Caco-2 (cell line): ENCODE measurements around the gene SCN3B. TPM values are rescaled to one million over a fixed set of nuclear protein-coding genes. Genes with fewer than 3 reads are reported as not detected.

Experiments
- BruUV-seq: library from RNA; stranded (reverse); fragments of 400-500 nt; replicated peaks from 2 replicates; lab custom pipeline; 2021; lab: Mats Ljungman, UMichigan
- CTCF ChIA-PET: fragments of 300-600 bp; sonication (Branson Sonifier 250); formaldehyde crosslinking; loops from one replicate; lab custom pipeline; 2022; ENCODE audit warnings: antibody characterized with exemption; lab: Charles Lee
- POLR2A ChIA-PET: fragments of 300-600 bp; sonication (Branson Sonifier 250); formaldehyde crosslinking; loops from one replicate; lab custom pipeline; 2022; ENCODE audit warnings: antibody characterized with exemption; lab: Charles Lee
- DNase-seq, 2 experiments: peaks; one replicate each; pipeline versions ENCODE4 v3.0.0 to v3.0.0-alpha.2; 2020 to 2022
- H3K27me3 ChIP-seq: replicated peaks from 2 replicates; pipeline ENCODE4 v1.6.0; 2011; ENCODE audit warnings: low read length; ENCODE audit not compliant: control insufficient read depth, insufficient read depth
- H3K36me3 ChIP-seq: 2 replicates; pipeline ENCODE4 v1.5.1; 2011; ENCODE audit warnings: low read length; ENCODE audit not compliant: control insufficient read depth, insufficient read depth
- H3K4me1 ChIP-seq: fragments of 250-450 bp; sonication (Bioruptor Pico); 2 replicates; pipeline ENCODE4 v1.5.1; 2020; ENCODE audit warnings: mild to moderate bottlenecking
- H3K4me3 ChIP-seq: 2 replicates; pipeline ENCODE4 v1.5.1; 2011; ENCODE audit warnings: low read depth, mild to moderate bottlenecking, control low read depth, low read length
- H3K9me3 ChIP-seq: fragments of 250-450 bp; sonication (Bioruptor Pico); 2 replicates; pipeline ENCODE4 v1.5.1; 2020; ENCODE audit warnings: mild to moderate bottlenecking, moderate library complexity
- H3K27ac Mint-ChIP-seq: one replicate; pipeline ENCODE4 v1.8.0; 2022; ENCODE audit warnings: mixed read lengths; ENCODE audit not compliant: unreplicated experiment
- H3K27me3 Mint-ChIP-seq: one replicate; pipeline ENCODE4 v1.8.0; 2022; ENCODE audit warnings: mixed read lengths; ENCODE audit not compliant: insufficient read depth, unreplicated experiment
- H3K36me3 Mint-ChIP-seq: one replicate; pipeline ENCODE4 v1.8.0; 2022; ENCODE audit warnings: mild to moderate bottlenecking, mixed read lengths; ENCODE audit not compliant: insufficient read depth, unreplicated experiment
- H3K4me1 Mint-ChIP-seq: one replicate; pipeline ENCODE4 v1.8.0; 2022; ENCODE audit warnings: low read depth, mixed read lengths; ENCODE audit not compliant: unreplicated experiment
- H3K4me3 Mint-ChIP-seq: one replicate; pipeline ENCODE4 v1.8.0; 2022; ENCODE audit warnings: mild to moderate bottlenecking, moderate library complexity, mixed read lengths; ENCODE audit not compliant: unreplicated experiment
- H3K9me3 Mint-ChIP-seq: one replicate; pipeline ENCODE4 v1.8.0; 2022; ENCODE audit warnings: mixed read lengths; ENCODE audit not compliant: unreplicated experiment
- CTCF ChIP-seq, 2 experiments: fragments of 200-600 bp in 1 of 2; IDR thresholded peaks; 1 replicate in 1 of 2; 2 replicates in 1 of 2; pipeline versions ENCODE4 v1.5.1 to v1.8.0; 2011 to 2022; ENCODE audit warnings: antibody characterized with exemption in 1 of 2, control low read depth in 1 of 2, inconsistent platforms in 1 of 2, low read depth in 1 of 2, low read length in 1 of 2, mild to moderate bottlenecking in 1 of 2, moderate library complexity in 1 of 2; ENCODE audit not compliant: insufficient read depth in 1 of 2, severe bottlenecking in 1 of 2, unreplicated experiment in 1 of 2
- intact Hi-C: fragments of 100-400 bp; cut with micrococcal nuclease; formaldehyde crosslinking; loops from one replicate; pipeline ENCODE4 v1.10.0; 2022; ENCODE audit not compliant: unreplicated experiment
- total RNA-seq: library from RNA; stranded (reverse); gene quantifications from 2 replicates; pipeline ENCODE4 v1.2.3, GENCODE V29; 2022

SCN3B gene
- total RNA-seq, 1 experiment from 2014 or later = 0.82 TPM

- TF ChIP-seq CTCF (IDR thresholded peaks at IDR 0.05; ENCODE audit: insufficient read depth in 1 of 2, low read depth in 1 of 2, low read length in 1 of 2, severe bottlenecking in 1 of 2, unreplicated experiment in 1 of 2) = no peak
- H3K4me3 ChIP-seq = no peak overlapping the region
- H3K27me3 ChIP-seq = 0 out of 2 replicates have a peak, but pooled peaks cover 1% of the 10 kb centered on the region
- BruUV-seq = no TSS peak
- H3K9me3 Mint-ChIP-seq = no peaks in the 10 kb centered on the region
- no peaks in the 10 kb centered on the region for H3K36me3 ChIP-seq
- no peaks in the 10 kb centered on the region for H3K4me1 Mint-ChIP-seq
- intact Hi-C loops = no loop called here
- CTCF ChIA-PET = interaction anchor here (0.7 to 1.3 kb wide), 3 partner anchors 9 to 1471 kb away, joined by 3 to 4 read pairs (median 4); no protein-coding TSS in a partner anchor
- H3K4me1 ChIP-seq = no peaks in the 10 kb centered on the region; the same call in 1 of the 2 replicates
- H3K27ac Mint-ChIP-seq = no peak overlapping the region
- DNase-seq = no peak
- no peaks in the 10 kb centered on the region for H3K9me3 ChIP-seq
- H3K4me3 Mint-ChIP-seq = peak overlapping the region; percentile 66
- H3K27me3 Mint-ChIP-seq = peaks cover 20% of the 10 kb centered on the region
- POLR2A ChIA-PET = interaction anchor here (0.6 kb wide), 1 partner anchor 10 kb away, joined by 3 read pairs; no protein-coding TSS in a partner anchor
- H3K36me3 Mint-ChIP-seq = no peaks in the 10 kb centered on the region
These were observed 1.8 kb downstream of the SCN3B start for GRCh38 chr11:123652599-123652998.

GRCh38 chr11:123650901-123651300 lies 3.5 kb downstream of the SCN3B start:
- Mint-ChIP-seq H3K9me3 (no peaks in the 10 kb centered on the region), H3K36me3 (no peaks in the 10 kb centered on the region), H3K4me1 (no peaks in the 10 kb centered on the region), H3K27ac (no peak overlapping the region), H3K4me3 (no peak overlapping the region), H3K27me3 (peaks cover 24% of the 10 kb centered on the region)
- POLR2A ChIA-PET = no interaction called here
- no TSS peak for BruUV-seq
- Histone ChIP-seq H3K4me3 (no peak overlapping the region), H3K9me3 (no peaks in the 10 kb centered on the region), H3K36me3 (no peaks in the 10 kb centered on the region), H3K4me1 (no peaks in the 10 kb centered on the region; the same call in 1 of the 2 replicates), H3K27me3 (0 out of 2 replicates have a peak, but pooled peaks cover 1% of the 10 kb centered on the region)
- no peak for TF ChIP-seq CTCF (IDR thresholded peaks at IDR 0.05; ENCODE audit: insufficient read depth in 1 of 2, low read depth in 1 of 2, low read length in 1 of 2, severe bottlenecking in 1 of 2, unreplicated experiment in 1 of 2)
- CTCF ChIA-PET = no interaction called here
- no peak for DNase-seq
- intact Hi-C loops = no loop called here

- Mint-ChIP-seq H3K36me3 (no peaks in the 10 kb centered on the region), H3K9me3 (no peaks in the 10 kb centered on the region), H3K27ac (no peak overlapping the region), H3K4me1 (no peaks in the 10 kb centered on the region), H3K4me3 (no peak overlapping the region), H3K27me3 (peaks cover 34% of the 10 kb centered on the region)
- ChIA-PET CTCF (interaction anchor here (2.1 kb wide), 1 partner anchor 65 kb away, joined by 5 read pairs; no protein-coding TSS in a partner anchor), POLR2A (no interaction called here)
- no peak for TF ChIP-seq CTCF (IDR thresholded peaks at IDR 0.05; ENCODE audit: insufficient read depth in 1 of 2, low read depth in 1 of 2, low read length in 1 of 2, severe bottlenecking in 1 of 2, unreplicated experiment in 1 of 2)
- BruUV-seq = no TSS peak
- H3K4me1 ChIP-seq = no peaks in the 10 kb centered on the region
- H3K36me3 ChIP-seq = no peaks in the 10 kb centered on the region
- DNase-seq = no peak
- H3K9me3 ChIP-seq = no peaks in the 10 kb centered on the region
- intact Hi-C loops = no loop called here
- H3K27me3 ChIP-seq = peaks cover 2% of the 10 kb centered on the region; the same call in 1 of the 2 replicates
- H3K4me3 ChIP-seq = no peak overlapping the region
These were observed 9.0 kb downstream of the SCN3B start for GRCh38 chr11:123645286-123645975.
